CD8-positive, alpha-beta memory T cell (primary cell): ENCODE measurements around the gene SSX2IP. TPM values are rescaled to one million over a fixed set of nuclear protein-coding genes. Genes with fewer than 3 reads are reported as not detected.

Experiments used
- CTCF ChIA-PET: fragments of 350-600 bp; sonication (Branson Sonifier 250); formaldehyde crosslinking; loops from one replicate; lab custom pipeline; 2021; ENCODE audit warnings: antibody characterized with exemption; lab: Charles Lee
- POLR2A ChIA-PET: fragments of 350-600 bp; sonication (Branson Sonifier 250); formaldehyde crosslinking; loops from one replicate; lab custom pipeline; 2021; ENCODE audit warnings: antibody characterized with exemption; lab: Charles Lee
- DNase-seq, 5 donors: peaks; one replicate each; pipeline versions ENCODE4 v3.0.0 to v3.0.0-alpha.2; 2020 to 2022; ENCODE audit warnings: mixed read lengths in 1 of 5
- H3K27ac ChIP-seq: one replicate; pipeline ENCODE4 v1.7.0; 2013; ENCODE audit warnings: low read depth, mild to moderate bottlenecking, low read length, moderate library complexity
- H3K27me3 ChIP-seq: 2 replicates; pipeline ENCODE4 v1.7.0; 2013; ENCODE audit warnings: low read length, mild to moderate bottlenecking; ENCODE audit not compliant: insufficient read depth, poor library complexity, severe bottlenecking
- H3K36me3 ChIP-seq: 2 replicates; pipeline ENCODE4 v1.7.0; 2013; ENCODE audit warnings: mild to moderate bottlenecking, low read length, moderate library complexity; ENCODE audit not compliant: insufficient read depth
- H3K4me1 ChIP-seq: 2 replicates; pipeline ENCODE4 v1.7.0; 2013; ENCODE audit warnings: mild to moderate bottlenecking, low read length, moderate library complexity; ENCODE audit not compliant: insufficient read depth
- H3K4me3 ChIP-seq: 2 replicates; pipeline ENCODE4 v1.7.0; 2013; ENCODE audit warnings: mild to moderate bottlenecking, low read length
- H3K9me3 ChIP-seq: 2 replicates; pipeline ENCODE4 v1.7.0; 2013; ENCODE audit warnings: mild to moderate bottlenecking, low read length
- H3K27ac Mint-ChIP-seq, 8 donors: one replicate each; pipeline ENCODE4 v1.8.0; 2020 to 2021; ENCODE audit warnings: mixed read lengths in 8 of 8, mild to moderate bottlenecking in 6 of 8, inconsistent platforms in 3 of 8, moderate library complexity in 3 of 8
- H3K27me3 Mint-ChIP-seq, 2 donors: one replicate each; pipeline ENCODE4 v1.8.0; 2020 to 2021; ENCODE audit warnings: mixed read lengths in 2 of 2, mild to moderate bottlenecking in 1 of 2, moderate library complexity in 1 of 2
- H3K36me3 Mint-ChIP-seq, 3 donors: one replicate each; pipeline ENCODE4 v1.8.0; 2020 to 2021; ENCODE audit warnings: mixed read lengths in 3 of 3, inconsistent platforms in 1 of 3, mild to moderate bottlenecking in 1 of 3
- H3K4me1 Mint-ChIP-seq, 3 donors: one replicate each; pipeline ENCODE4 v1.8.0; 2020 to 2021; ENCODE audit warnings: mixed read lengths in 3 of 3, inconsistent platforms in 1 of 3, mild to moderate bottlenecking in 1 of 3
- H3K4me3 Mint-ChIP-seq, 7 donors: one replicate each; pipeline ENCODE4 v1.8.0; 2020 to 2021; ENCODE audit warnings: mixed read lengths in 7 of 7, mild to moderate bottlenecking in 6 of 7, moderate library complexity in 4 of 7, inconsistent platforms in 2 of 7
- H3K9me3 Mint-ChIP-seq, 5 donors: one replicate each; pipeline ENCODE4 v1.8.0; 2020 to 2022; ENCODE audit warnings: mixed read lengths in 5 of 5, mild to moderate bottlenecking in 3 of 5, moderate library complexity in 2 of 5, inconsistent platforms in 1 of 5
- polyA plus RNA-seq: library from polyadenylated mRNA; unstranded; fragments of 300-500 nt; fragmentation: Illumina TruSeq; gene quantifications from one replicate; pipeline ENCODE4 v1.2.3, GENCODE V29; 2021
- total RNA-seq, 2 experiments: library from RNA; stranded (reverse); gene quantifications; one replicate each; pipeline ENCODE4 v1.2.3, GENCODE V29; 2021

SSX2IP gene
- total and polyA plus RNA-seq, 3 experiments from 2014 or later = 8.5 to 11.4 (median 10.4) TPM

- Mint-ChIP-seq H3K4me3 (no peak overlapping the region), H3K36me3 (peaks cover 0 to 9% (median 2%) of the 10 kb centered on the region in 3 donors), H3K27me3 (peaks cover 3 to 24% of the 10 kb centered on the region in 2 donors), H3K4me1 (peaks cover 0 to 7% (median 7%) of the 10 kb centered on the region in 3 donors), H3K27ac (peak overlapping the region in 2 of 8 donors; percentile 38 to 55), H3K9me3 (peaks cover 4 to 10% (median 8%) of the 10 kb centered on the region in 5 donors)
- DNase-seq = no peak
- Histone ChIP-seq H3K4me1 (no peaks in the 10 kb centered on the region), H3K27ac (no peak overlapping the region), H3K36me3 (no peaks in the 10 kb centered on the region), H3K9me3 (no peaks in the 10 kb centered on the region), H3K27me3 (no peaks in the 10 kb centered on the region), H3K4me3 (no peak overlapping the region)
- POLR2A ChIA-PET = no interaction called here
- CTCF ChIA-PET = interaction anchor here (1.4 kb wide), 1 partner anchor 8 kb away, joined by 4 read pairs; no protein-coding TSS in a partner anchor
These were observed 79.2 kb downstream of the SSX2IP start for GRCh38 chr1:84611091-84611490.

DNA sequence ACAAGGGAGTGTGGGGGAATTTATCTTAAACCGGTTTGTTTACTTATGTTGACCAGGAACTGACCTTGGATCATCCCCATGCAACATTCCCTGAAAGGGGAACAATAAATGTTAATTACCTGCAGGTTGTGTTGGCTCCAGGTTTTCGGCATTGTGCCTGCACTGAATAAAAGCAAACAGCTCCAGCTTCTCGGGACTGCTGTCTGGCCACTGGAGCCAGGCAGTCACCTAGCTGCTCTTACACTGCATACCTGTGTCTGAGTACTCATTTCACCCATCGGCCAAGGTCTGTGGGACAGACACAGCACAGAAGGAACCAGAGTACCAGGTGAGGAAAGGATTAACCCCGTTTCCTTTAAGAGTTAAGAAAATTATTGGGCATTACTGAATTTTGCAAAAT, 83.3 kb downstream of the SSX2IP start:
- no peak overlapping the region for H3K4me3 ChIP-seq
- peaks cover 16% of the 10 kb centered on the region for H3K9me3 ChIP-seq
- POLR2A ChIA-PET = no interaction called here
- H3K27me3 ChIP-seq = no peaks in the 10 kb centered on the region
- Mint-ChIP-seq H3K9me3 (peaks cover 21 to 35% (median 29%) of the 10 kb centered on the region in 5 donors), H3K27me3 (peaks cover 3 to 14% of the 10 kb centered on the region in 2 donors), H3K4me3 (peak overlapping the region in 1 of 7 donors; percentile 20), H3K4me1 (peaks cover 0 to 7% (median 7%) of the 10 kb centered on the region in 3 donors), H3K36me3 (peaks cover 2 to 28% (median 3%) of the 10 kb centered on the region in 3 donors), H3K27ac (no peak overlapping the region)
- CTCF ChIA-PET = no interaction called here
- no peak overlapping the region for H3K27ac ChIP-seq
- H3K4me1 ChIP-seq = no peaks in the 10 kb centered on the region
- DNase-seq = no peak
- H3K36me3 ChIP-seq = no peaks in the 10 kb centered on the region

DNA sequence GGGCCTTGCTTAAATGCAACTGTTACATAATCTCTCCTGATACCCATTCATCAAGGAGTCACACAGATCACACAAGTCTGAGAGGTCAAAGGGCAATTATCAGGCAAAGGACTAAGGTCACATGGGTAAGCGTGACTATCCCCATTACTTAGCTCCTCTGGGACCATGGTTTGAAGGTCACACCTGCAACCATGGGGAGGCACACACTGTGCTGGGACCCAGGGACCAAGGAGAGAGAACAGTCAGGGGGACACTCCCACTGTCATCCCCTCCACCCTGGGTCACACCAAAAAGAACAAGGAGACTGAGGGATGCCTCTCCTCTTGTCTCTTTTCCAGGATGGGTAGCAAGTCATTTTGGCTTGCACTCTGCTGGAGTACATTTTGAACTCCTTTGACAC, 85.1 kb downstream of the SSX2IP start:
- Mint-ChIP-seq H3K4me1 (no peaks in the 10 kb centered on the region), H3K27me3 (peaks cover 3 to 14% of the 10 kb centered on the region in 2 donors), H3K9me3 (peaks cover 21 to 35% (median 29%) of the 10 kb centered on the region in 5 donors), H3K4me3 (no peak overlapping the region), H3K36me3 (peaks cover 2 to 24% (median 3%) of the 10 kb centered on the region in 3 donors), H3K27ac (no peak overlapping the region)
- ChIA-PET CTCF (interaction anchor here (1.5 kb wide), 1 partner anchor 10 kb away, joined by 3 read pairs; no protein-coding TSS in a partner anchor), POLR2A (no interaction called here)
- H3K9me3 ChIP-seq = peaks cover 16% of the 10 kb centered on the region
- H3K27me3 ChIP-seq = no peaks in the 10 kb centered on the region
- H3K27ac ChIP-seq = no peak overlapping the region
- DNase-seq = no peak
- no peaks in the 10 kb centered on the region for H3K36me3 ChIP-seq
- no peak overlapping the region for H3K4me3 ChIP-seq
- no peaks in the 10 kb centered on the region for H3K4me1 ChIP-seq

DNA sequence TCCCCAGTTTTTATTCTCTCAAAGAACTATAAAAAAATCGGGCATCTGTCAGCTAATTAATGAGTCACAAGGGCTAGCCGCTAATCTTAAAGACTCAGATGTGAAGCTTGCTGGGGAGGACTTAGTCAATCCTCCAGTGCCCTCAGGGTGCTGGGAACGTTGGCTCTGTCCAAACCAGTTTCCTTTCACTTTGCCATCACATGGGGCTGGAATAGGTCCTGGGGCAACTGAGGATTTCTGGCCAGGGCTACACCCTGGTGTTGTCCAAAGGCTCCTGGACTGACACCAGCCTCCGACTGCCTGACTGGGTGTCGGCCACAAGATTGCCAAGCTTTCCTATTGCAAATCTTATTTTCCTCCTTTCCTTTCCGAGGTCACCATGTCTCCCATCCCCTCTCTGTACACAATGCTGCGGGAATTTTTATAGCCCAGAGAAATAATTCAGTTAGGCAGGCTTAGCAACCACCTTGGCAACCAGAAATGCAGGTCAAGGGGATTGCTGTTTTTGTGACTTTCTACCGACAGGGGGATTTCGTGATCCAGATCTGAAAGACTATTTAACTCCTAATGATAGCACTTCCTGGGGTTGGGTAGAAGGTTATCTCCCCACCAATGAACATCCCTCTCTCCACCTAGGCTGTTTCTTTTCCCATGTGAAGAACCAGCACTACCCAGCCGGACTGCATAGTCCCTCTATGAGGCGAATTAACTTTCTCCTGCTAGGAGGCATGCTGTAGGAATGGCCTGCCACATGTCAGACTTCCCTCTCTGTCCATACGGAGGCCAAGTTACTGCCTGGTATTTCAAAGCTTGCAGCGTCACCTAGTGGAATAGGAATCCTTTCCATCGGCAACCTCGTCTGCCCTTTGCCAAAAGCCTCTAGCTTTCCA, 86.1 kb downstream of the SSX2IP start:
- no peak for DNase-seq
- Mint-ChIP-seq H3K27me3 (peaks cover 3 to 14% of the 10 kb centered on the region in 2 donors), H3K27ac (no peak overlapping the region), H3K4me3 (no peak overlapping the region), H3K36me3 (peaks cover 2 to 24% (median 3%) of the 10 kb centered on the region in 3 donors), H3K9me3 (peaks cover 21 to 35% (median 29%) of the 10 kb centered on the region in 5 donors), H3K4me1 (no peaks in the 10 kb centered on the region)
- H3K36me3 ChIP-seq = no peaks in the 10 kb centered on the region
- H3K27ac ChIP-seq = no peak overlapping the region
- CTCF ChIA-PET = no interaction called here
- no peaks in the 10 kb centered on the region for H3K27me3 ChIP-seq
- POLR2A ChIA-PET = no interaction called here
- H3K9me3 ChIP-seq = peaks cover 16% of the 10 kb centered on the region
- no peak overlapping the region for H3K4me3 ChIP-seq
- H3K4me1 ChIP-seq = no peaks in the 10 kb centered on the region

DNA sequence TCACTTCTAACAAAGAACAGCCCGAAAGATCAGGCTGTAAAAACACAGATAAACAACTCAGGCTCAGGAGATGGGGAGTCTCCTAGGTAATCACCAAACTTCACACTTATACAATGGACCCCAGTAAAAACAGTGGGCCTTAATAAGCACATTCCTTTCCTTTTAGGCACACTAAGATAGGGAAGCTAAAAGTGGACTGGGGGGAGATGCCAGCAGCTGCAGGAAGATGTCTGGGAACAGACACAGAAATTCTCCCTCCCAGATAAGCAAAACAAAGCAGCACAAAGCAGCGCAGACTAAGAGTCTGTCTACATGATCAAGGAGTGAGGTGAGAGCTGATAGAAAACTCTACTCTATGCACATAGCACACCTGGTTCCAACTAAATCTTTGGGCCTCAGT, 87.0 kb downstream of the SSX2IP start:
- CTCF ChIA-PET = interaction anchor here (0.9 kb wide), 1 partner anchor 8 kb away, joined by 4 read pairs; no protein-coding TSS in a partner anchor
- Histone ChIP-seq H3K9me3 (peaks cover 16% of the 10 kb centered on the region), H3K4me3 (no peak overlapping the region), H3K4me1 (no peaks in the 10 kb centered on the region), H3K27ac (no peak overlapping the region), H3K36me3 (no peaks in the 10 kb centered on the region), H3K27me3 (no peaks in the 10 kb centered on the region)
- Mint-ChIP-seq H3K4me1 (no peaks in the 10 kb centered on the region), H3K9me3 (peaks cover 21 to 35% (median 29%) of the 10 kb centered on the region in 5 donors), H3K36me3 (peaks cover 2 to 24% (median 3%) of the 10 kb centered on the region in 3 donors), H3K4me3 (no peak overlapping the region), H3K27me3 (peaks cover 3 to 14% of the 10 kb centered on the region in 2 donors), H3K27ac (no peak overlapping the region)
- no peak for DNase-seq
- POLR2A ChIA-PET = no interaction called here

DNA sequence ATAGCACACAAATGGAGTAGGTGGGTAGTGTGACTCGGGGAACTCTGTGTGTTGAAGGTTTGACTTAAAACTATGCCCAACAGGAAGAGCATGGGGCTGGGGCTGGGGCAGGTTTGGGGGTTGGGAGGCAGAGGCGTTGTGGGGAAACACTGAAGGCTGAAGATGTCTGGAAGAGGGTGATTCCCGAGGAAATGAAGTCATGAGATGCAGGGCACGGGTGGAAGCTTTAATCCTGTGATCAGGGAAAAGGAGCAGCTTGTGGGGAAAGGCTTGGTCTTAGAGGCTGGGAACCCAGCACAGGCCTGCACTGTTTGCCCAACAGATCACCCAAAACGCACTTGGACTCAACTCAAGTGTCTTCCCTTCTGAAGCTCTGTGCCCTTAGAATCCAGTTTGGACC, 89.5 kb downstream of the SSX2IP start:
- ChIA-PET CTCF (no interaction called here), POLR2A (no interaction called here)
- Histone ChIP-seq H3K36me3 (no peaks in the 10 kb centered on the region), H3K27me3 (no peaks in the 10 kb centered on the region), H3K9me3 (peaks cover 15% of the 10 kb centered on the region), H3K27ac (no peak overlapping the region), H3K4me1 (no peaks in the 10 kb centered on the region), H3K4me3 (no peak overlapping the region)
- peaks cover 10 to 25% (median 19%) of the 10 kb centered on the region in 5 donors for H3K9me3 Mint-ChIP-seq
- no peaks in the 10 kb centered on the region for H3K4me1 Mint-ChIP-seq
- H3K27ac Mint-ChIP-seq = no peak overlapping the region
- no peak overlapping the region for H3K4me3 Mint-ChIP-seq
- H3K27me3 Mint-ChIP-seq = peaks cover 0 to 5% of the 10 kb centered on the region in 2 donors
- peaks cover 1 to 16% (median 2%) of the 10 kb centered on the region in 3 donors for H3K36me3 Mint-ChIP-seq
- no peak for DNase-seq

DNA sequence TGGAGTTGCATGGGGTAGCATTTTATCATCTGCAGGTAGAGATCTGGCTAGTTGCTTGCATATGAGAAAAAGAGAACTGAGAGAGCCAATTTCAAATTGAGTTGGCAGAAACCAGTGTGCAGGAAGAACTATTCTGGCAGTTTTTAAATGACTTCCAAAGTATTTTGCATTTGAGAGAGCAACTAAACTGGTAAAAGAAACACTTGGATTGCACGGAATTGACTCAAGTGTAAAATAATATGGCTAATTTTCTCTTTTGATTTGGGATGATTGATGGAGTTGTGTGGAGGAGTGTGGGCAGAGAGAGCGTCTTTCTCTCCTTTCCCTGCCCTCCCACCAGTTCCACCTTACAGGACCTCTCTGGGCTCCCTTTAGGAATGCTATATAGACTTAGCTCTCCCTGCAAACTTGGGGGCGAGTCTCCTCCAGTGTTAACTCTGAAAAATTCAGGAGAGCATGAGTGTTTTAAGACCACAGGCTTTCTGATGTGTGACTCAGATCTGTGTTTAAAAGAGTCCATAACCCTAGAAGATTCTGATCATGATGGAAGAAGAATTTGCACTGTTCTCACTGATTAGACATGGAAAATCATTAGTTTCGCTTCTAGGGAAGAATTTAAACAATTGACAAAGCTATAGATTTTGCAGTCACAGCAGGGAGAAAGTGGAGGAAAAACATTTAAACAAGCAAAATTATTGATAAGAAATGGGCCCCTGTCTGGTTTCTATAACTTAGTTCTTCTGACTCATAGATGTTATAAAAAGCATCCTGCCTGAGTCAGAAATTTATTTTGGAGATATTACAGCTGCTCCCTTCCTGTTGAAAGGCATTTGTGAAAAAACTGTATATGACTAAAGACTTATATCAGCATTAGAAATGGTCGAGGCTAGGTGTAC, 91.2 kb downstream of the SSX2IP start:
- CTCF ChIA-PET = no interaction called here
- Histone ChIP-seq H3K27me3 (no peaks in the 10 kb centered on the region), H3K4me3 (no peak overlapping the region), H3K9me3 (no peaks in the 10 kb centered on the region), H3K27ac (no peak overlapping the region), H3K4me1 (no peaks in the 10 kb centered on the region), H3K36me3 (no peaks in the 10 kb centered on the region)
- Mint-ChIP-seq H3K4me3 (no peak overlapping the region), H3K27ac (no peak overlapping the region), H3K27me3 (peaks cover 0 to 5% of the 10 kb centered on the region in 2 donors), H3K36me3 (peaks cover 0 to 1% (median 0%) of the 10 kb centered on the region in 3 donors), H3K4me1 (no peaks in the 10 kb centered on the region), H3K9me3 (peaks cover 0 to 8% (median 3%) of the 10 kb centered on the region in 5 donors)
- DNase-seq = no peak
- POLR2A ChIA-PET = interaction anchor here (0.7 kb wide), 1 partner anchor 74 kb away, joined by 3 read pairs; no protein-coding TSS in a partner anchor
